GM12891 (cell line): ENCODE results near the gene SLC16A11.

Experiments used
- PAX5 ChIP-seq: IDR thresholded peaks from 2 replicates; pipeline ENCODE4 v1.6.1; 2011; ENCODE audit warnings: low read length, moderate library complexity, mild to moderate bottlenecking; ENCODE audit not compliant: insufficient read depth, severe bottlenecking
- POLR2A ChIP-seq: IDR thresholded peaks from 2 replicates; pipeline ENCODE4 v1.6.1; 2011; ENCODE audit warnings: low read depth, low read length, control low read depth
- POLR2AphosphoS5 ChIP-seq: IDR thresholded peaks from 2 replicates; pipeline ENCODE4 v1.6.1; 2011; ENCODE audit warnings: low read depth, low read length, control low read depth
- POU2F2 ChIP-seq: IDR thresholded peaks from 2 replicates; pipeline ENCODE4 v1.6.1; 2011; ENCODE audit warnings: low read depth, mild to moderate bottlenecking, control low read depth, low read length, moderate library complexity
- SPI1 ChIP-seq: IDR thresholded peaks from 2 replicates; pipeline ENCODE4 v1.6.1; 2011; ENCODE audit warnings: low read depth, low read length, control low read depth
- TAF1 ChIP-seq: IDR thresholded peaks from 2 replicates; pipeline ENCODE4 v1.6.1; 2011; ENCODE audit warnings: low read depth, low read length, control low read depth

GRCh38 chr17:7003745-7004144, 40.1 kb downstream of the SLC16A11 start:
- TF ChIP-seq TAF1 = no peak
- TF ChIP-seq POLR2A = no peak
- TF ChIP-seq POLR2AphosphoS5 = no peak
- TF ChIP-seq POU2F2 = no peak
- no peak for TF ChIP-seq PAX5
- TF ChIP-seq SPI1 = no peak
